GM12878 (cell line): Measurements from ENCODE around the gene ST7. TPM values are rescaled to one million over a fixed set of nuclear protein-coding genes. Genes with fewer than 3 reads are reported as not detected.

Source experiments
- ATAC-seq: fragments of 200-7000 bp; cut with Tn5 transposase; 3 replicates; pipeline ENCODE4 v1.9.1; 2020; ENCODE audit warnings: mild to moderate bottlenecking, moderate library complexity
- BruUV-seq: library from RNA; stranded (reverse); fragments of 400-500 nt; replicated peaks from 2 replicates; lab custom pipeline; 2021; lab: Mats Ljungman, UMichigan
- CTCF ChIA-PET: fragments of 300-600 bp; sonication (Branson Sonifier 250); formaldehyde crosslinking; extraction: SDS; loops from one replicate; lab custom pipeline; 2021; ENCODE audit warnings: inconsistent platforms; lab: Yijun Ruan, JAX
- POLR2A ChIA-PET: fragments of 350-600 bp; formaldehyde crosslinking; extraction: SDS; loops from one replicate; lab custom pipeline; 2021; ENCODE audit warnings: inconsistent platforms; lab: Charles Lee
- RAD21 ChIA-PET: fragments of 300-600 bp; sonication (Branson Sonifier 250); formaldehyde crosslinking; loops from one replicate; lab custom pipeline; 2023; ENCODE audit warnings: antibody characterized with exemption; ENCODE audit not compliant: unreplicated experiment; lab: Charles Lee
- SMC1A ChIA-PET: fragments of 300-600 bp; sonication (Branson Sonifier 250); formaldehyde crosslinking; loops from one replicate; lab custom pipeline; 2023; ENCODE audit not compliant: unreplicated experiment, uncharacterized antibody; lab: Charles Lee
- DNase-seq: peaks from one replicate; pipeline ENCODE4 v3.0.0-alpha.2; 2011; ENCODE audit warnings: low read depth, low spot score
- FAIRE-seq: peaks from 3 replicates; lab custom pipeline; 2011; peaks lifted over from hg19 to GRCh38; lab: Jason Lieb, UNC
- H2AFZ ChIP-seq: 2 replicates; pipeline ENCODE4 v1.6.0; 2011; ENCODE audit warnings: low read depth, low read length, control low read depth; ENCODE audit not compliant: control insufficient read depth
- H3K27ac ChIP-seq: 2 replicates; pipeline ENCODE4 v1.5.1; 2011; ENCODE audit warnings: control low read depth; ENCODE audit not compliant: control insufficient read depth, insufficient read depth
- H3K27me3 ChIP-seq, 2 experiments: replicated peaks in 1 of 2; 2 replicates each; pipeline versions ENCODE4 v1.6.0 to v1.6.1; 2011; ENCODE audit warnings: low read length in 1 of 2; ENCODE audit not compliant: control insufficient read depth in 2 of 2, insufficient read depth in 2 of 2
- H3K36me3 ChIP-seq, 2 experiments: 2 replicates each; pipeline ENCODE4 v1.5.1; 2011; ENCODE audit warnings: low read length in 1 of 2; ENCODE audit not compliant: control insufficient read depth in 2 of 2, insufficient read depth in 2 of 2
- H3K4me1 ChIP-seq: 2 replicates; pipeline ENCODE4 v1.6.1; 2011; ENCODE audit warnings: mild to moderate bottlenecking, low read length, moderate library complexity, mixed read lengths; ENCODE audit not compliant: control insufficient read depth, insufficient read depth
- H3K4me2 ChIP-seq: 2 replicates; pipeline ENCODE4 v1.6.0; 2011; ENCODE audit warnings: control low read depth; ENCODE audit not compliant: control insufficient read depth, insufficient read depth
- H3K4me3 ChIP-seq: fragments of 200-600 bp; sonication (generic); 2 replicates; pipeline ENCODE4 v1.5.1; 2016
- H3K79me2 ChIP-seq: 2 replicates; pipeline ENCODE4 v1.6.0; 2011; ENCODE audit warnings: low read length; ENCODE audit not compliant: control insufficient read depth, insufficient read depth
- H3K9ac ChIP-seq: 2 replicates; pipeline ENCODE4 v1.8.0; 2011; ENCODE audit warnings: low read length, control low read depth, mixed read lengths; ENCODE audit not compliant: control insufficient read depth, insufficient read depth
- H3K9me3 ChIP-seq: replicated peaks from 3 replicates; pipeline ENCODE4 v1.5.1; 2011; ENCODE audit warnings: mild to moderate bottlenecking, low read length; ENCODE audit not compliant: control insufficient read depth, insufficient read depth
- H4K20me1 ChIP-seq: 2 replicates; pipeline ENCODE4 v1.6.0; 2011; ENCODE audit not compliant: control insufficient read depth, insufficient read depth
- CBFB ChIP-seq: IDR thresholded peaks from 2 replicates; pipeline ENCODE4 v1.6.1; 2016; ENCODE audit warnings: antibody characterized with exemption, low read depth
- CBX3 ChIP-seq: fragments of 200-600 bp; sonication (generic); IDR thresholded peaks from 2 replicates; pipeline ENCODE4 v1.6.1; 2016; ENCODE audit warnings: low read depth, borderline replicate concordance
- DPF2 ChIP-seq: fragments of 450-650 bp; IDR thresholded peaks from 2 replicates; pipeline ENCODE4 v1.6.1; 2017; ENCODE audit warnings: mild to moderate bottlenecking
- FOS ChIP-seq: IDR thresholded peaks from 3 replicates; pipeline ENCODE4 v1.6.1; 2011; ENCODE audit warnings: borderline replicate concordance; ENCODE audit not compliant: insufficient read length; ENCODE audit errors: extremely low read depth
- GATAD2B ChIP-seq: fragments of 450-650 bp; conservative IDR thresholded peaks from 2 replicates; pipeline ENCODE4 v1.6.1; 2017; ENCODE audit warnings: low read depth, mild to moderate bottlenecking, moderate library complexity
- HSF1 ChIP-seq: fragments of 150-350 bp; IDR thresholded peaks from 2 replicates; pipeline ENCODE4 v1.6.1; 2014; ENCODE audit warnings: mild to moderate bottlenecking, low read depth, low read length
- IKZF1 ChIP-seq: fragments of 450-650 bp; conservative IDR thresholded peaks from 2 replicates; pipeline ENCODE4 v1.6.1; 2017; ENCODE audit warnings: antibody characterized with exemption, mild to moderate bottlenecking
- MYC ChIP-seq: IDR thresholded peaks from 2 replicates; pipeline ENCODE4 v1.6.1; 2011; ENCODE audit warnings: mild to moderate bottlenecking, low read length, moderate library complexity, inconsistent platforms; ENCODE audit not compliant: insufficient read depth, insufficient replicate concordance, insufficient read length, severe bottlenecking
- RCOR1 ChIP-seq: conservative IDR thresholded peaks from 2 replicates; pipeline ENCODE4 v1.6.1; 2012; ENCODE audit warnings: low read depth, low read length, improper control_type of control experiment
- RUNX3 ChIP-seq: IDR thresholded peaks from 2 replicates; pipeline ENCODE4 v1.6.1; 2012; ENCODE audit warnings: low read length, inconsistent platforms
- SIN3A ChIP-seq: IDR thresholded peaks from 2 replicates; pipeline ENCODE4 v1.6.1; 2012; ENCODE audit warnings: low read depth, low read length, improper control_type of control experiment
- SUZ12 ChIP-seq: fragments of 200-600 bp; sonication (generic); IDR thresholded peaks from one replicate; pipeline ENCODE4 v1.6.1; 2018; ENCODE audit warnings: antibody characterized with exemption, mild to moderate bottlenecking; ENCODE audit not compliant: unreplicated experiment
- TBL1XR1 ChIP-seq: IDR thresholded peaks from 2 replicates; pipeline ENCODE4 v1.6.1; 2012; ENCODE audit warnings: low read depth, low read length, improper control_type of control experiment
- TCF12 ChIP-seq: IDR thresholded peaks from 2 replicates; pipeline ENCODE4 v1.6.1; 2011; ENCODE audit warnings: low read depth, mild to moderate bottlenecking, low read length
- WRNIP1 ChIP-seq: IDR thresholded peaks from 2 replicates; pipeline ENCODE4 v1.6.1; 2011; ENCODE audit warnings: low read depth, low read length, improper control_type of control experiment, borderline replicate concordance
- ZNF207 ChIP-seq: fragments of 450-650 bp; IDR thresholded peaks from 2 replicates; pipeline ENCODE4 v1.6.1; 2014; ENCODE audit warnings: antibody characterized with exemption, mild to moderate bottlenecking, borderline replicate concordance
- ZNF24 ChIP-seq: fragments of 450-650 bp; IDR thresholded peaks from 2 replicates; pipeline ENCODE4 v1.6.1; 2017; ENCODE audit warnings: antibody characterized with exemption, mild to moderate bottlenecking
- WGBS: methylation state at CpG from one replicate; pipeline ENCODE4 v1.1.6; 2016; ENCODE audit warnings: low lambda C conversion rate; ENCODE audit not compliant: insufficient replicate concordance, insufficient coverage; ENCODE audit errors: missing lambda C conversion rate; 5-methylcytosine and 5-hydroxymethylcytosine counted together
- in situ Hi-C: fragments of 300-500 bp; cut with MboI; formaldehyde crosslinking; loops from 9 replicates; pipeline ENCODE4 v1.14.3; 2018; ENCODE audit warnings: mixed read lengths
- intact Hi-C: fragments of 100-400 bp; cut with micrococcal nuclease; formaldehyde crosslinking; loops from one replicate; pipeline ENCODE4 v1.14.2; 2022; ENCODE audit not compliant: unreplicated experiment
- polyA plus RNA-seq, 11 experiments: library from polyadenylated mRNA; depleted of rRNA in 4 of 11; unstranded in 6 of 11; stranded (reverse) in 5 of 11; fragments of >200 nt; fragmentation: Nextera tagmentation in 4 of 11; fragmentation: Illumina TruSeq in 1 of 11; extraction: Ambion mirVana in 4 of 11; extraction: Trizol in 1 of 11; gene quantifications; 1 replicate in 1 of 11; 2 replicates in 10 of 11; pipeline versions ENCODE4 v1.2.1 to v1.2.3, GENCODE V29; 2011 to 2016; ENCODE audit warnings: inconsistent platforms in 2 of 11, missing spikeins in 2 of 11, low read depth in 1 of 11
- total RNA-seq, 4 experiments: library from RNA; depleted of rRNA in 3 of 4; stranded (reverse); fragments of >200 nt in 3 of 4; fragmentation: Illumina TruSeq in 1 of 4; extraction: Trizol in 1 of 4; gene quantifications; 2 replicates each; pipeline versions ENCODE4 v1.2.1 to v1.2.3, GENCODE V29; 2013 to 2021
- TF ChIP-seq, protein P1 (sequence below): fragments of 450-650 bp; IDR thresholded peaks from 2 replicates; pipeline ENCODE4 v1.6.1; 2014; ENCODE audit warnings: mild to moderate bottlenecking

ST7 gene
- total and polyA plus RNA-seq, 10 of the 15 experiments (the other 5 are each of a cell fraction or from before 2014, with no cell fraction given): 27.7 to 76.4 (median 53.6) TPM

DNA sequence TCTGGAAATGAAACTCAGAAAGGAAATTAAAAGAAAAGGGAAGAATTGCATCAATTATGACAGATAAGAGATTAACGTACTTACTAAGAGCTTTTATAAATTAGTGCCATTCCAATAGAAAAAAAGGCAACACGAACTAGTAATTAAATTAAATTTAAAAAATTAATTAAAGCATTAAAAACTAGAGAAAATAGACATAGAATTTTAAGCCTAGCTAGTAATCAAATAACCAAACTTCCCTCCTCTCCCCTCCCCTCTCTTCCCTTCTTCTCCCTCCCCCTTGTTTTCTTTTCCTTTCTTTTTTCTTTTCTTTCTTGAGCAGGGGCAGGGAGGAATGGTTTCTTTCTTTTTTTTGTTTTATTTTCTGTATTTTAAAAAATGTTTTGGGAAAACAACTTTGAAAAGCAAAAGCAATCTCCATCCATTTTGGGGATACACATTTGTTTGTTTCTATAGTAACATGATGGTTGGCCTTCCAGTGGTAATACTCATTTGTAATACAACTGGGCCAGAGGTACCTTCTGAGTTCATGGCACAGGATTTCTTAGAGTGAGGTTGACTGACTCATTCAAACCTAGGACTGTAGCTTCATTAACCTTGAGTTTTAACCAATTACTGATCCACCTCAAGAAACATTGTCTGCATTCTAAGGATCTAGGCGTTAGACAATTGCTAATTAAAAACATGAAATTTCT, 132.6 kb downstream of the ST7 start (continued):
- no peak for TF ChIP-seq HSF1
- no peak for TF ChIP-seq TBL1XR1
- no peak for TF ChIP-seq DPF2
- no peak for TF ChIP-seq CBX3
- no peak for TF ChIP-seq MYC
- no peak for TF ChIP-seq SUZ12
- TF ChIP-seq, all 136 proteins: peak for 0

- Histone ChIP-seq H4K20me1 (no peaks in the 10 kb centered on the region), H3K9ac (no peak overlapping the region), H3K9me3 (no peaks in the 10 kb centered on the region), H3K36me3 (no peaks in the 10 kb centered on the region; a peak in 2 of 4 replicates), H2AFZ (no peak overlapping the region), H3K4me3 (no peak overlapping the region), H3K4me2 (peak overlapping the region; percentile 22; the same call in 1 of the 2 replicates), H3K79me2 (peaks cover 48% of the 10 kb centered on the region), H3K27ac (peak overlapping the region; percentile 8; the same call in 1 of the 2 replicates), H3K4me1 (peaks cover 10% of the 10 kb centered on the region; the same call in 1 of the 2 replicates), H3K27me3 (no peaks in the 10 kb centered on the region)
- SMC1A ChIA-PET: interaction anchor here (0.8 to 5.7 kb wide), 10 partner anchors 10 to 78 kb away, joined by 3 to 33 read pairs (median 4); no protein-coding TSS in a partner anchor
- POLR2A ChIA-PET: interaction anchor here (0.9 to 1.2 kb wide), 4 partner anchors 9 to 78 kb away, joined by 3 read pairs; no protein-coding TSS in a partner anchor
- RAD21 ChIA-PET: interaction anchor here (1.1 to 1.7 kb wide), 5 partner anchors 17 to 130 kb away, joined by 3 to 6 read pairs (median 4); no protein-coding TSS in a partner anchor
- in situ Hi-C loops: no loop called here
- intact Hi-C loops: no loop called here
- peak; percentile 78 for ATAC-seq
- CTCF ChIA-PET: interaction anchor here (0.6 to 2.2 kb wide), 8 partner anchors 17 to 102 kb away, joined by 3 to 6 read pairs (median 4); no protein-coding TSS in a partner anchor
- 12% methylated on average over 3 of the region's 3 CpGs for WGBS
- FAIRE-seq: no peak
- BruUV-seq: no TSS peak
- DNase-seq: no peak
- TF ChIP-seq, protein P1, sequence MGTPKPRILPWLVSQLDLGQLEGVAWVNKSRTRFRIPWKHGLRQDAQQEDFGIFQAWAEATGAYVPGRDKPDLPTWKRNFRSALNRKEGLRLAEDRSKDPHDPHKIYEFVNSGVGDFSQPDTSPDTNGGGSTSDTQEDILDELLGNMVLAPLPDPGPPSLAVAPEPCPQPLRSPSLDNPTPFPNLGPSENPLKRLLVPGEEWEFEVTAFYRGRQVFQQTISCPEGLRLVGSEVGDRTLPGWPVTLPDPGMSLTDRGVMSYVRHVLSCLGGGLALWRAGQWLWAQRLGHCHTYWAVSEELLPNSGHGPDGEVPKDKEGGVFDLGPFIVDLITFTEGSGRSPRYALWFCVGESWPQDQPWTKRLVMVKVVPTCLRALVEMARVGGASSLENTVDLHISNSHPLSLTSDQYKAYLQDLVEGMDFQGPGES: no peak
- no peak for TF ChIP-seq FOS
- 0 out of 2 replicates have a peak, but pooled peaks have one; percentile 31 for TF ChIP-seq IKZF1
- TF ChIP-seq WRNIP1: no peak
- TF ChIP-seq SIN3A: no peak
- peak; percentile 69 for TF ChIP-seq RUNX3
- TF ChIP-seq CBFB: no peak
- TF ChIP-seq RCOR1: no peak
- TF ChIP-seq TCF12: no peak
- no peak for TF ChIP-seq GATAD2B
- no peak for TF ChIP-seq ZNF24
- no peak for TF ChIP-seq ZNF207
These were observed 133.5 kb downstream of the ST7 start for GRCh38 chr7:117086788-117087187.
